Breast epithelium (tissue), 3 donors: ENCODE data around the gene CSH1.
"Not testable (repeated sequence)": the region's sequence is repeated elsewhere in the genome, so short reads cannot be mapped to it uniquely, and the experiment has no call there.

Experiments
- POLR2AphosphoS5 ChIP-seq, 3 donors: sonication (generic); formaldehyde crosslinking; IDR thresholded peaks; one replicate each; pipeline ENCODE4 v1.6.1; 2017; ENCODE audit warnings: antibody characterized with exemption in 3 of 3
- TF ChIP-seq, protein P1 (sequence below), 3 donors: fragments of 450-650 bp; IDR thresholded peaks; one replicate each; pipeline ENCODE4 v1.5.1; 2016 to 2017; ENCODE audit warnings: antibody characterized with exemption in 3 of 3, mild to moderate bottlenecking in 3 of 3, moderate library complexity in 3 of 3

DNA sequence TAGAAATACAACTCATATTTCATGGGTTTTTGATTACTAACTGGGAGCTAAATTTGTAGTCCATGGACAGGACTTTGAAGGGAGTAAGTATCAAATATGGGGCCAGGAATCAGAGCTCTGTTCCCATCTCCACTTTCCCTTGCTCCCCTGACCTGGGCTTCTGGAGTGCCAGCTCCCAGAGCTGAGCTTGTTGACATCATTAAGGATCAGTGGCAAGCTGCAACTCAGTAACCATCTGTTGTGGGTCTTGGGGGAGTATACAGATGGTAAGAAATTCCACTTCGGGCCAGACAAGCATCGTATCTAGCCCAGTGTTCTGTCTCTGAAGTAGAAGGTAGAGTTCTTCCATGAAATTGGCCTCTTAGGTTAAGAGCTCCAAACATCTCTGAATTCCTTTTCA, 5.6 kb upstream of the CSH1 start:
- TF ChIP-seq POLR2AphosphoS5 (IDR thresholded peaks at IDR 0.05): not testable (repeated sequence)
- TF ChIP-seq, protein P1, sequence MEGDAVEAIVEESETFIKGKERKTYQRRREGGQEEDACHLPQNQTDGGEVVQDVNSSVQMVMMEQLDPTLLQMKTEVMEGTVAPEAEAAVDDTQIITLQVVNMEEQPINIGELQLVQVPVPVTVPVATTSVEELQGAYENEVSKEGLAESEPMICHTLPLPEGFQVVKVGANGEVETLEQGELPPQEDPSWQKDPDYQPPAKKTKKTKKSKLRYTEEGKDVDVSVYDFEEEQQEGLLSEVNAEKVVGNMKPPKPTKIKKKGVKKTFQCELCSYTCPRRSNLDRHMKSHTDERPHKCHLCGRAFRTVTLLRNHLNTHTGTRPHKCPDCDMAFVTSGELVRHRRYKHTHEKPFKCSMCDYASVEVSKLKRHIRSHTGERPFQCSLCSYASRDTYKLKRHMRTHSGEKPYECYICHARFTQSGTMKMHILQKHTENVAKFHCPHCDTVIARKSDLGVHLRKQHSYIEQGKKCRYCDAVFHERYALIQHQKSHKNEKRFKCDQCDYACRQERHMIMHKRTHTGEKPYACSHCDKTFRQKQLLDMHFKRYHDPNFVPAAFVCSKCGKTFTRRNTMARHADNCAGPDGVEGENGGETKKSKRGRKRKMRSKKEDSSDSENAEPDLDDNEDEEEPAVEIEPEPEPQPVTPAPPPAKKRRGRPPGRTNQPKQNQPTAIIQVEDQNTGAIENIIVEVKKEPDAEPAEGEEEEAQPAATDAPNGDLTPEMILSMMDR (IDR thresholded peaks at IDR 0.05): not testable (repeated sequence)
